MM.1S (cell line): ENCODE data around the gene DMBT1.
A peak's percentile ranks its signal among the peaks of the same experiment; 100 is the strongest.

Experiments used
- DNase-seq: peaks from one replicate; pipeline ENCODE4 v3.0.0-alpha.2; 2015
- H2AFZ ChIP-seq: fragments of 300-600 bp; sonication (generic); 2 replicates; pipeline ENCODE4 v1.6.0; 2016; ENCODE audit warnings: antibody characterized with exemption, low read length
- H3F3A ChIP-seq: fragments of 300-600 bp; sonication (generic); 2 replicates; pipeline ENCODE4 v1.6.1; 2016; ENCODE audit warnings: mild to moderate bottlenecking, antibody characterized with exemption, low read length, moderate library complexity, mixed read lengths; ENCODE audit not compliant: insufficient read depth
- H3K27ac ChIP-seq: fragments of 300-600 bp; sonication (generic); 2 replicates; pipeline ENCODE4 v1.5.1; 2016; ENCODE audit warnings: mild to moderate bottlenecking, low read length
- H3K27me3 ChIP-seq: fragments of 300-600 bp; sonication (generic); replicated peaks from 2 replicates; pipeline ENCODE4 v1.6.0; 2016; ENCODE audit warnings: low read length; ENCODE audit not compliant: insufficient read depth
- H3K36me3 ChIP-seq: fragments of 300-600 bp; sonication (generic); replicated peaks from 2 replicates; pipeline ENCODE4 v1.6.1; 2016; ENCODE audit warnings: mild to moderate bottlenecking, low read length, mixed read lengths; ENCODE audit not compliant: insufficient read depth
- H3K4me1 ChIP-seq: fragments of 300-600 bp; sonication (generic); 2 replicates; pipeline ENCODE4 v1.6.1; 2016; ENCODE audit warnings: low read length, mixed read lengths
- H3K4me2 ChIP-seq: fragments of 300-600 bp; sonication (generic); 2 replicates; pipeline ENCODE4 v1.6.0; 2016; ENCODE audit warnings: low read depth, low read length
- H3K4me3 ChIP-seq: fragments of 300-600 bp; sonication (generic); 2 replicates; pipeline ENCODE4 v1.5.1; 2016; ENCODE audit warnings: low read length, mixed read lengths
- H3K79me2 ChIP-seq: fragments of 300-600 bp; sonication (generic); 2 replicates; pipeline ENCODE4 v1.6.1; 2016; ENCODE audit warnings: mixed run types, low read length, mixed read lengths
- H3K9ac ChIP-seq: fragments of 300-600 bp; sonication (generic); 2 replicates; pipeline ENCODE4 v1.6.1; 2016; ENCODE audit warnings: low read length, mixed read lengths
- H3K9me2 ChIP-seq: fragments of 300-600 bp; sonication (generic); replicated peaks from 2 replicates; pipeline ENCODE4 v1.6.1; 2016; ENCODE audit warnings: mild to moderate bottlenecking, low read length, mixed read lengths; ENCODE audit not compliant: insufficient read depth
- H3K9me3 ChIP-seq: fragments of 300-600 bp; sonication (generic); replicated peaks from 2 replicates; pipeline ENCODE4 v1.6.1; 2016; ENCODE audit warnings: mild to moderate bottlenecking, low read length, mixed read lengths; ENCODE audit not compliant: insufficient read depth
- H4K20me1 ChIP-seq: fragments of 300-600 bp; sonication (generic); 2 replicates; pipeline ENCODE4 v1.6.1; 2016; ENCODE audit warnings: mild to moderate bottlenecking, low read length, moderate library complexity, mixed read lengths; ENCODE audit not compliant: insufficient read depth
- CTCF ChIP-seq: fragments of 300-600 bp; sonication (generic); IDR thresholded peaks from 2 replicates; pipeline ENCODE4 v1.5.1; 2016; ENCODE audit warnings: antibody characterized with exemption, low read length, mixed read lengths
- EZH2 ChIP-seq: fragments of 300-600 bp; sonication (generic); optimal IDR thresholded peaks from 2 replicates; pipeline ENCODE3; 2017; ENCODE audit warnings: low read depth, mild to moderate bottlenecking, antibody characterized with exemption, low read length, mixed read lengths
- EZH2phosphoT487 ChIP-seq: fragments of 300-600 bp; sonication (generic); IDR thresholded peaks from 2 replicates; pipeline ENCODE4 v1.6.1; 2018; ENCODE audit warnings: antibody characterized with exemption, low read length

Gene DMBT1

GRCh38 chr10:122561792-122562191, 1.2 kb downstream of the DMBT1 start:
- no peak overlapping the region for H3K4me2 ChIP-seq
- H3K9ac ChIP-seq: no peak overlapping the region
- no peak overlapping the region for H3K4me3 ChIP-seq
- no peak for TF ChIP-seq EZH2phosphoT487
- no peak for TF ChIP-seq EZH2
- no peak for TF ChIP-seq CTCF
- no peak overlapping the region for H2AFZ ChIP-seq
- no peak for DNase-seq
- H3K4me1 ChIP-seq: no peaks in the 10 kb centered on the region
- no peaks in the 10 kb centered on the region for H3K79me2 ChIP-seq
- no peaks in the 10 kb centered on the region for H3F3A ChIP-seq
- no peaks in the 10 kb centered on the region for H4K20me1 ChIP-seq
- no peaks in the 10 kb centered on the region for H3K9me2 ChIP-seq
- no peaks in the 10 kb centered on the region for H3K9me3 ChIP-seq
- H3K36me3 ChIP-seq: no peaks in the 10 kb centered on the region
- H3K27me3 ChIP-seq: no peaks in the 10 kb centered on the region
- no peak overlapping the region for H3K27ac ChIP-seq

- Histone ChIP-seq H4K20me1 (no peaks in the 10 kb centered on the region), H3K9me3 (no peaks in the 10 kb centered on the region), H2AFZ (no peak overlapping the region), H3K4me1 (no peaks in the 10 kb centered on the region), H3K36me3 (no peaks in the 10 kb centered on the region), H3K9ac (no peak overlapping the region), H3K27me3 (no peaks in the 10 kb centered on the region), H3K4me2 (no peak overlapping the region), H3K27ac (no peak overlapping the region), H3K9me2 (no peaks in the 10 kb centered on the region), H3F3A (no peaks in the 10 kb centered on the region), H3K79me2 (no peaks in the 10 kb centered on the region), H3K4me3 (no peak overlapping the region)
- no peak for TF ChIP-seq CTCF
- no peak for TF ChIP-seq EZH2phosphoT487
- no peak for TF ChIP-seq EZH2
- DNase-seq: no peak
Measured at GRCh38 chr10:122564980-122565379, 4.4 kb downstream of the DMBT1 start.

GRCh38 chr10:122565766-122566206, 5.2 kb downstream of the DMBT1 start:
- Histone ChIP-seq H3K9me2 (no peaks in the 10 kb centered on the region), H3K4me1 (no peaks in the 10 kb centered on the region), H3K4me2 (peak overlapping the region; percentile 37; the same call in 1 of the 2 replicates), H3K79me2 (no peaks in the 10 kb centered on the region), H4K20me1 (no peaks in the 10 kb centered on the region), H3F3A (no peaks in the 10 kb centered on the region), H3K27me3 (no peaks in the 10 kb centered on the region), H3K9me3 (no peaks in the 10 kb centered on the region), H3K27ac (no peak overlapping the region), H3K9ac (no peak overlapping the region), H3K36me3 (no peaks in the 10 kb centered on the region), H3K4me3 (no peak overlapping the region), H2AFZ (no peak overlapping the region)
- DNase-seq: peak; percentile 42
- TF ChIP-seq CTCF: peak; percentile 60
- no peak for TF ChIP-seq EZH2phosphoT487
- no peak for TF ChIP-seq EZH2
